HepG2 (cell line): ENCODE results near the gene RASSF7. TPM values are rescaled to one million over a fixed set of nuclear protein-coding genes. Genes with fewer than 3 reads are reported as not detected.

Source experiments
- ATAC-seq: fragments of 200-7000 bp; cut with Tn5 transposase; 3 replicates; pipeline ENCODE4 v1.9.1; 2020; ENCODE audit warnings: mild to moderate bottlenecking, moderate library complexity
- BruUV-seq: library from RNA; stranded (reverse); fragments of 400-500 nt; replicated peaks from 2 replicates; lab custom pipeline; 2021; lab: Mats Ljungman, UMichigan
- CTCF ChIA-PET: fragments of 300-600 bp; formaldehyde crosslinking; extraction: SDS; loops from one replicate; lab custom pipeline; 2021; ENCODE audit warnings: low total read pairs, inconsistent platforms, low intra/inter-chr PET ratio; lab: Yijun Ruan, JAX
- POLR2A ChIA-PET: fragments of 350-600 bp; sonication (Branson Sonifier 250); formaldehyde crosslinking; loops from one replicate; lab custom pipeline; 2020; ENCODE audit warnings: antibody characterized with exemption, inconsistent platforms; lab: Yijun Ruan, JAX
- DNase-seq: peaks from one replicate; pipeline ENCODE4 v3.0.0-alpha.2; 2015; ENCODE audit warnings: low spot score
- FAIRE-seq: peaks from 3 replicates; lab custom pipeline; 2011; peaks lifted over from hg19 to GRCh38; lab: Jason Lieb, UNC
- H2AFZ ChIP-seq: one replicate; pipeline ENCODE4 v1.6.1; 2011; ENCODE audit warnings: low read length, inconsistent platforms
- H3K27ac ChIP-seq: fragments of 300-600 bp; 3 replicates; pipeline ENCODE4 v1.8.0; 2011; ENCODE audit warnings: mixed run types, mild to moderate bottlenecking, mixed read lengths, low read length, inconsistent platforms; ENCODE audit not compliant: insufficient read depth; ENCODE audit errors: extremely low read length
- H3K27me3 ChIP-seq, 2 experiments: fragments of 200-600 bp in 1 of 2; 2 replicates in 1 of 2; 3 replicates in 1 of 2; pipeline versions ENCODE4 v1.6.0 to v1.8.0; 2011; ENCODE audit warnings: low read length in 2 of 2, mild to moderate bottlenecking in 2 of 2, moderate library complexity in 2 of 2, inconsistent platforms in 1 of 2; ENCODE audit not compliant: insufficient read depth in 2 of 2, control insufficient read depth in 1 of 2
- H3K36me3 ChIP-seq, 2 experiments: fragments of 200-600 bp in 1 of 2; replicated peaks in 1 of 2; 2 replicates in 1 of 2; 3 replicates in 1 of 2; pipeline versions ENCODE4 v1.5.1 to v1.8.0; 2011; ENCODE audit warnings: low read length in 2 of 2, inconsistent platforms in 1 of 2; ENCODE audit not compliant: insufficient read depth in 2 of 2, control insufficient read depth in 1 of 2
- H3K4me1 ChIP-seq: 2 replicates; pipeline ENCODE4 v1.5.1; 2012; ENCODE audit warnings: low read length, inconsistent platforms; ENCODE audit not compliant: insufficient read depth
- H3K4me2 ChIP-seq: 2 replicates; pipeline ENCODE4 v1.6.0; 2011; ENCODE audit warnings: low read depth, low read length, inconsistent platforms
- H3K4me3 ChIP-seq, 3 experiments: fragments of 200-600 bp in 1 of 3; sonication (generic), shearing (Covaris generic) in 1 of 3; replicated peaks in 1 of 3; 2 replicates each; pipeline ENCODE4 v1.5.1; 2011 to 2016; ENCODE audit warnings: low read length in 3 of 3, inconsistent platforms in 2 of 3, low read depth in 2 of 3, mild to moderate bottlenecking in 2 of 3, control low read depth in 1 of 3, mixed read lengths in 1 of 3; ENCODE audit not compliant: insufficient read depth in 1 of 3
- H3K79me2 ChIP-seq: one replicate; pipeline ENCODE4 v1.6.1; 2011; ENCODE audit warnings: low read length, inconsistent platforms; ENCODE audit not compliant: insufficient read depth
- H3K9ac ChIP-seq: 2 replicates; pipeline ENCODE4 v1.6.0; 2011; ENCODE audit warnings: mild to moderate bottlenecking, low read depth, low read length, inconsistent platforms; ENCODE audit not compliant: insufficient read depth
- H3K9me3 ChIP-seq: 2 replicates; pipeline ENCODE4 v1.5.1; 2012; ENCODE audit warnings: mild to moderate bottlenecking, low read length
- H4K20me1 ChIP-seq: 2 replicates; pipeline ENCODE4 v1.6.0; 2011; ENCODE audit warnings: inconsistent platforms, mild to moderate bottlenecking, low read length, moderate library complexity; ENCODE audit not compliant: insufficient read depth
- ELF1 ChIP-seq: sonication (generic); formaldehyde crosslinking; IDR thresholded peaks from 2 replicates; pipeline ENCODE4 v1.4.0; 2020; ENCODE audit warnings: missing genetic modification reagents
- MAX ChIP-seq: IDR thresholded peaks from 2 replicates; pipeline ENCODE4 v1.6.1; 2012; ENCODE audit warnings: inconsistent platforms
- MTA1 ChIP-seq: sonication (generic); formaldehyde crosslinking; IDR thresholded peaks from 2 replicates; pipeline ENCODE4 v1.4.0; 2020; ENCODE audit warnings: missing genetic modification reagents, mild to moderate bottlenecking, borderline replicate concordance
- MZF1 ChIP-seq: sonication (generic); formaldehyde crosslinking; IDR thresholded peaks from 2 replicates; pipeline ENCODE4 v1.8.1; 2023; ENCODE audit warnings: mild to moderate bottlenecking, missing genetic modification reagents, borderline replicate concordance
- NFRKB ChIP-seq: fragments of 450-650 bp; IDR thresholded peaks from 2 replicates; pipeline ENCODE4 v1.6.1; 2017
- PCBP2 ChIP-seq: fragments of 200-400 bp; formaldehyde crosslinking; optimal IDR thresholded peaks from 2 replicates; pipeline ENCODE3; 2018; ENCODE audit warnings: low read length, low read depth; ENCODE audit not compliant: poor library complexity, severe bottlenecking
- PLRG1 ChIP-seq: fragments of 450-650 bp; conservative IDR thresholded peaks from 2 replicates; pipeline ENCODE4 v1.6.1; 2016
- TIGD3 ChIP-seq: sonication (generic); formaldehyde crosslinking; IDR thresholded peaks from 2 replicates; pipeline ENCODE4 v1.5.1; 2020; ENCODE audit warnings: mild to moderate bottlenecking, missing genetic modification reagents, borderline replicate concordance
- USF2 ChIP-seq, 2 experiments: sonication (generic) in 1 of 2; formaldehyde crosslinking in 1 of 2; IDR thresholded peaks; 2 replicates each; pipeline versions ENCODE4 v1.5.1 to v1.6.1; 2011 to 2020; ENCODE audit warnings: borderline replicate concordance in 1 of 2, low read depth in 1 of 2, low read length in 1 of 2, mild to moderate bottlenecking in 1 of 2, missing genetic modification reagents in 1 of 2, moderate library complexity in 1 of 2
- ZFP91 ChIP-seq: sonication (generic); formaldehyde crosslinking; IDR thresholded peaks from 2 replicates; pipeline ENCODE4 v1.9.0; 2022; ENCODE audit warnings: missing genetic modification reagents, mild to moderate bottlenecking, borderline replicate concordance
- ZNF101 ChIP-seq: sonication (generic); formaldehyde crosslinking; IDR thresholded peaks from 2 replicates; pipeline ENCODE4 v1.4.0; 2020; ENCODE audit warnings: mild to moderate bottlenecking, low read depth, missing genetic modification reagents, borderline replicate concordance
- ZNF230 ChIP-seq: sonication (generic); formaldehyde crosslinking; IDR thresholded peaks from 2 replicates; pipeline ENCODE4 v1.4.0; 2020; ENCODE audit warnings: mild to moderate bottlenecking, missing genetic modification reagents
- ZNF263 ChIP-seq: sonication (generic); formaldehyde crosslinking; IDR thresholded peaks from 2 replicates; pipeline ENCODE4 v1.4.0; 2020; ENCODE audit warnings: missing genetic modification reagents
- ZNF431 ChIP-seq: sonication (generic); formaldehyde crosslinking; IDR thresholded peaks from 2 replicates; pipeline ENCODE4 v1.9.0; 2022; ENCODE audit warnings: missing genetic modification reagents, low read depth, mild to moderate bottlenecking, borderline replicate concordance
- ZNF768 ChIP-seq: sonication (generic); formaldehyde crosslinking; IDR thresholded peaks from 2 replicates; pipeline ENCODE4 v1.4.0; 2020; ENCODE audit warnings: missing genetic modification reagents
- WGBS: methylation state at CpG from one replicate; pipeline ENCODE4 v1.1.6; 2017; ENCODE audit warnings: low lambda C conversion rate; 5-methylcytosine and 5-hydroxymethylcytosine counted together
- in situ Hi-C: cut with HindIII; loops from 2 replicates; pipeline ENCODE4 v1.10.0; 2017; ENCODE audit warnings: low pct_unique_long_range_greater_than_20kb; ENCODE audit not compliant: extremely low pct_ligation_motif_present
- intact Hi-C: fragments of 100-400 bp; cut with micrococcal nuclease; formaldehyde crosslinking; loops from one replicate; pipeline ENCODE4 v1.10.0; 2022; ENCODE audit not compliant: unreplicated experiment
- polyA plus RNA-seq, 8 experiments: library from polyadenylated mRNA; depleted of rRNA in 3 of 8; stranded (reverse) in 7 of 8; unstranded in 1 of 8; fragments of >200 nt; fragmentation: Illumina TruSeq in 4 of 8; extraction: Trizol in 4 of 8; gene quantifications; 2 replicates each; pipeline versions ENCODE4 v1.2.1 to v1.2.3, GENCODE V29; 2011 to 2016; ENCODE audit warnings: low read depth in 4 of 8, missing spikeins in 1 of 8, mixed read lengths in 1 of 8; ENCODE audit not compliant: insufficient read depth in 1 of 8
- total RNA-seq, 5 experiments: library from RNA; depleted of rRNA; stranded (reverse); fragments of >200 nt; fragmentation: Illumina TruSeq; extraction: Trizol; gene quantifications; 2 replicates each; pipeline ENCODE4 v1.2.3, GENCODE V29; 2016; ENCODE audit warnings: low read depth in 1 of 5
- TF ChIP-seq, protein P1 (sequence below): sonication (generic); formaldehyde crosslinking; IDR thresholded peaks from 2 replicates; pipeline ENCODE4 v1.4.0; 2020; ENCODE audit warnings: missing genetic modification reagents, low read depth, mild to moderate bottlenecking, borderline replicate concordance

The RASSF7 gene
- total and polyA plus RNA-seq, 2 of the 13 experiments (the other 11 are each of a cell fraction or from before 2014, with no cell fraction given) = 20.2 to 28.6 TPM

DNA sequence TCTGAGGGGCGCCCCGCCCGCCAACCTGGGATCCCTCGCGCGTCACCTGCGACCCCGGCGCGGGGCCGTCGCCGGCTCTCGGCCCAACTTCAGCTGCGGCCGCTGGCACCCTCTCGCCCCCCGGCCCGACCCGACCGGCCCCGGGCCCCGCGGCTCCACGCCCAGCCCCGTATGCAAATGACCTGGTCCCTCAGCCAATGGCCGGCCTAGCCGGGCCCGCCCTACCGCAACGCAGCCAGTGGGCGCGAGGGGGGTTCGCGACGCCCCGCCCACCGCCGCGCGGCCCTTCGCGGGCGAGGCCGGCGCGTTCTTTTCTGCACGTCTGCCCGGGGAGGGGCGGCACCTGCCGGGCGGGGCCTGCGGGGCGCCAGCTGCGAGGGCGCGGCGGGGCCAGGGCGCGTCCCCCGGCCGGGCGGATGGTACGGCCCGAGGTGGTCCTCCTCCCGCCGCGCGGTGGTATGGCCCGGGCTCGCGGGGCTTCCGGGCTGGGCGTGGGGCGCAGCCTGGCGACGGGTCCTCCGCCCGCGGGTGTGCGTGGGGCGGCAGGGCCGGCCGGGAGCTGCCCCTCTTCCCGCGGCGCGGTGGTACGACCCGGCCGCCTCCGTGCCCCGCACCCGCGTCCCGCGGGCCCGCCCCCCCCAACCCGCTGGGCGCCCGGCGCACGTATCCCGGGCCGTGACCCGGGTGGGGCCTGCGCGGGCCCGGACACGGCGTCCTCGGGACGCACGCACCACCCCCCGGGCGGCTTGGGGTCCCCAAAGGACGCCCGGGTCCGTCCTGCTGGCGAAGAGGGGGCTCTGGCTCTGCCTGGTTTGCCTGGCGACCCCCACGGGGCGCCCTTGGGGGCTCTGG lies 7.8 kb downstream of the RASSF7 start:
- Histone ChIP-seq H4K20me1 (peaks cover 25% of the 10 kb centered on the region; the same call in 1 of the 2 replicates), H3K27me3 (no peaks in the 10 kb centered on the region; a peak in 2 of 5 replicates), H3K4me2 (peak overlapping the region; percentile 94), H3K4me1 (peaks cover 70% of the 10 kb centered on the region), H3K27ac (peak overlapping the region; percentile 78), H3K9me3 (no peaks in the 10 kb centered on the region), H2AFZ (no peak overlapping the region), H3K79me2 (peaks cover 16% of the 10 kb centered on the region), H3K36me3 (peaks cover 0 to 2% of the 10 kb centered on the region in 2 experiments; a peak in 3 of 5 replicates), H3K4me3 (peak overlapping the region; percentile 75 to 97 (median 96)), H3K9ac (peak overlapping the region; percentile 86)
- ChIA-PET POLR2A (interaction anchor here (0.8 to 2.9 kb wide), 8 partner anchors 7 to 251 kb away, joined by 3 to 18 read pairs (median 4); partner anchors contain the start of genes HRAS, LMNTD2 and RNH1), CTCF (no interaction called here)
- FAIRE-seq (peak; percentile 79), DNase-seq (peak; percentile 87), ATAC-seq (peak; percentile 83)
- no TSS peak for BruUV-seq
- intact Hi-C loops (no loop called here), in situ Hi-C loops (no loop called here)
- WGBS = no CpG with 5 or more reads among the region's 123 CpGs
- TF ChIP-seq TIGD3 (CRISPR knock-in tag) = no peak
- no peak for TF ChIP-seq ZNF768 (CRISPR knock-in tag)
- TF ChIP-seq ZNF263 (CRISPR knock-in tag) = peak; percentile 27; the same call in 1 of the 2 replicates
- no peak; the same call in 1 of the 2 replicates for TF ChIP-seq ZNF431
- TF ChIP-seq USF2 (IDR thresholded peaks at IDR 0.05; ENCODE audit: low read depth, low read length) = no peak
- TF ChIP-seq USF2 (CRISPR knock-in tag; IDR thresholded peaks at IDR 0.05; ENCODE audit: borderline replicate concordance) = no peak
- no peak for TF ChIP-seq ELF1 (CRISPR knock-in tag)
- no peak for TF ChIP-seq NFRKB
- no peak for TF ChIP-seq PCBP2
- peak; percentile 62; the same call in 1 of the 2 replicates for TF ChIP-seq MAX
- TF ChIP-seq PLRG1 = no peak
- TF ChIP-seq MTA1 = no peak
- 0 out of 2 replicates have a peak, but pooled peaks have one; percentile 29 for TF ChIP-seq ZNF101 (CRISPR knock-in tag)
- TF ChIP-seq, protein P1, sequence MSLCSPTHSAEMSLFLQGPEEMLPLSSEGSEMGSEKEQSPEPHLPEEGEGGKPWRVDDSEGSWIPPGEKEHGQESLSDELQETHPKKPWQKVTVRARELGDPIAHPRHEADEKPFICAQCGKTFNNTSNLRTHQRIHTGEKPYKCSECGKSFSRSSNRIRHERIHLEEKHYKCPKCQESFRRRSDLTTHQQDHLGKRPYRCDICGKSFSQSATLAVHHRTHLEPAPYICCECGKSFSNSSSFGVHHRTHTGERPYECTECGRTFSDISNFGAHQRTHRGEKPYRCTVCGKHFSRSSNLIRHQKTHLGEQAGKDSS (CRISPR knock-in tag) = peak; percentile 4; the same call in 1 of the 2 replicates
- no peak for TF ChIP-seq ZFP91 (CRISPR knock-in tag)
- TF ChIP-seq ZNF230 (CRISPR knock-in tag) = no peak
- no peak for TF ChIP-seq MZF1 (CRISPR knock-in tag)
